GM20000 (cell line): ENCODE results near the gene DYSF.

ENCODE experiments used
- DNase-seq: peaks from one replicate; pipeline ENCODE4 v3.0.0; 2012; ENCODE audit warnings: low spot score
- TF ChIP-seq, protein P1 (sequence below): IDR thresholded peaks from 2 replicates; pipeline ENCODE4 v1.5.1; 2012; ENCODE audit warnings: mild to moderate bottlenecking, control low read depth; ENCODE audit errors: extremely low read depth, missing control alignments

DYSF gene

DNA sequence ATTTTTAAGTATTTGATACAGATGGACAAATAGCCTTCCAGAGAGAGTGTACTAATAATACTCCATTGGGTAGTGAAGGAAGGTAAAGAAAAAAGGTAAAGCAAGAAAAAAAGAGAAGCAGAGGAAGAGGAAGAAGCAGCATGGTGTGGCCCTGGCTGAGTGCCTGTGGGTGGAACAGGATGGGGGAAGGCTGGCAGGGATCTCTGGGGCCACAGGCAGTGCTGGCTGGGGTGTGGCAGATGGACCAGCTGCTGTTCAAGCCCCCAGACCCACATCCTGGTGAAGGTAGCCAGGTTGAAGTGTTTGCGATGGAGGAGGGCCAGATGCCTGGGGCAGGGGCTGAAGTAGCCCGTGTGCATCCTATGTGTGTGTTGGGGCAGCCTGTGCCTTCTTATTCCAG lies 79.0 kb downstream of the DYSF start:
- no peak for DNase-seq
- TF ChIP-seq, protein P1, sequence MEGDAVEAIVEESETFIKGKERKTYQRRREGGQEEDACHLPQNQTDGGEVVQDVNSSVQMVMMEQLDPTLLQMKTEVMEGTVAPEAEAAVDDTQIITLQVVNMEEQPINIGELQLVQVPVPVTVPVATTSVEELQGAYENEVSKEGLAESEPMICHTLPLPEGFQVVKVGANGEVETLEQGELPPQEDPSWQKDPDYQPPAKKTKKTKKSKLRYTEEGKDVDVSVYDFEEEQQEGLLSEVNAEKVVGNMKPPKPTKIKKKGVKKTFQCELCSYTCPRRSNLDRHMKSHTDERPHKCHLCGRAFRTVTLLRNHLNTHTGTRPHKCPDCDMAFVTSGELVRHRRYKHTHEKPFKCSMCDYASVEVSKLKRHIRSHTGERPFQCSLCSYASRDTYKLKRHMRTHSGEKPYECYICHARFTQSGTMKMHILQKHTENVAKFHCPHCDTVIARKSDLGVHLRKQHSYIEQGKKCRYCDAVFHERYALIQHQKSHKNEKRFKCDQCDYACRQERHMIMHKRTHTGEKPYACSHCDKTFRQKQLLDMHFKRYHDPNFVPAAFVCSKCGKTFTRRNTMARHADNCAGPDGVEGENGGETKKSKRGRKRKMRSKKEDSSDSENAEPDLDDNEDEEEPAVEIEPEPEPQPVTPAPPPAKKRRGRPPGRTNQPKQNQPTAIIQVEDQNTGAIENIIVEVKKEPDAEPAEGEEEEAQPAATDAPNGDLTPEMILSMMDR, result no peak

DNA sequence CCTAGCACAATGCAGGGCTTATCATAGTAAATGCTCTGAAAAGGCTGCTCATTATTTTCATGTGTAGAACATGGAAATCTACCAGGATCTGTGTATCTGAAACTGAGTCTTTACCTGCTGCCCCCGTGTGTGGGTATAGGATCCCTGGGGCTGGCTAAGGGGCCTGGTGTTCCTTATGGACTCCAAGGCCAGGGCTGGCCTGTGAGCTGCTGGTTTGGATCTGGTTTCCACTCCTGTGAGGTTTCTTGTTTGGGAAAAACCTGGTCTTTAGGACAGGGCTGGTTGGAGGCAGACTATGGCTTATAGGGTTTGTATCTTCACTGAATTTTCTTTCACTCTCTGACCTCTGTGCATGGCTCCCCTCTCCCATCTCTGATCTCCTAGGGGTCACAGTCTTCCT lies 80.8 kb downstream of the DYSF start:
- no peak for DNase-seq
- TF ChIP-seq, protein P1, result no peak

- DNase-seq, result no peak
- TF ChIP-seq, protein P1, result no peak
Measured at GRCh38 chr2:71534826-71535225, 81.5 kb downstream of the DYSF start.

GRCh38 chr2:71535526-71535925 lies 82.2 kb downstream of the DYSF start:
- TF ChIP-seq, protein P1, result no peak
- no peak for DNase-seq

- no peak for DNase-seq
- TF ChIP-seq, protein P1, result no peak
Measured at GRCh38 chr2:71536226-71536671, 82.9 kb downstream of the DYSF start.

- TF ChIP-seq, protein P1, result no peak
- DNase-seq, result no peak
Measured at GRCh38 chr2:71538241-71538640, 84.9 kb downstream of the DYSF start.

- TF ChIP-seq, protein P1, result no peak
- DNase-seq, result no peak
Measured at GRCh38 chr2:71538656-71539265, 85.4 kb downstream of the DYSF start.
